T-helper 22 cell (primary cell): ENCODE data around the gene OR2Y1.
"Not testable (repeated sequence)": the region's sequence is repeated elsewhere in the genome, so short reads cannot be mapped to it uniquely, and the experiment has no call there.

Experiments used
- DNase-seq: peaks from one replicate; pipeline ENCODE4 v3.0.0-alpha.2; 2020; ENCODE audit warnings: low read depth

The OR2Y1 gene

GRCh38 chr5:180739271-180739670, 587 bp downstream of the OR2Y1 start:
- DNase-seq, result no peak

GRCh38 chr5:180736536-180736935, 3.3 kb downstream of the OR2Y1 start:
- no peak for DNase-seq

DNA sequence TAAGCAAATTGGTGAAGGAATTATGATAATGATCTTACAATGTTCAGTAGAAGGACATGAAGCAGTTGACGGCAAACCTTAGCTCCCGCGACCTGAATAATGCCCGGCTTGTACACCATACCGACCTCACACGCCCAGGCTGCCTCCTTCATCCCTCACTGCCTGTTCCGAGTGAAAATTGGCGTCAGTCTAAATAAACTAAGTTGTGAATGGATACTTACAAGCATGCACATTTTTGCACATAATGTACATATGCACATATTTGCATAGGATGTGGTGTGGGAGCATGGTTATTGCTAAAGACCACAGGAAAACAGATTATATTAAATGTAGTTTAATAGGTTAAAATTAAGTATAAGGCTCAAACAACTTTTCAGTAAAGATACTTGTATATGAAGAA, 14.9 kb downstream of the OR2Y1 start:
- no peak for DNase-seq

DNA sequence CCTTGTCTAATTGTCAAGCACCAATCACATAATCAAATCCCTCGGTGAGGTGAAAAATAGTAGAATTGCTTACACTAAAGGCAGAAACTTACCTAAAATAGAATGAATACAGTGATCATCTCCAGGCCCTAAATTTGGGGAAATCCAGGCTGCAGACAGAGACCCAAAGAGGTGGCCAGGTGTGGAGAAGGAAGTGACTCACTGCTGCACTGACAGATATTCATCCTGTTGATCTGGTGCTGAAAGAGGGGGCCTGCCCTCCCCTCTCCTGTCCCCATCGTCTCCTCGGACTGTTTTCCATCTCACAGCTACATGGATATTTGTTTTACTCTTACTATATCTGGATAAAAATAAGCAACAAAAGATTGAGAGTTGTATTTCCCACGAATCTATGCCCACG, 15.9 kb downstream of the OR2Y1 start:
- no peak for DNase-seq

GRCh38 chr5:180720486-180720885, 19.4 kb downstream of the OR2Y1 start:
- DNase-seq, result no peak

DNA sequence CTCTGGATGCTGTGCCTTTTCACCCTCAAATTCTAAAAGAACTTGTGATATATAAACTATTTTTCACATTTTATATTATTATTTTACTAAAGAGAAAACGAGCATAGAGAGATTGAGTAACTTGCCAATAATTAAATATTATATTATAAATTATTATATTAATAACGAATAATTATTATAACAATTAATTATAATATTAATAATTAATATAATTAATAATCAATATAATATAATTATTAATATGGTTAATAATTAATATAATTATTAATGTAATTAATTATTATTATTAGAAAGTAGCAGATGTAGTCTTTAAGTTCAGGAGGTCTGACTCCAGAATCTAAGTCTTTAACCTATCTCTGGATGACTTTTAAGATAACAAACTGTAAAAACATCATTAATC, 20.1 kb downstream of the OR2Y1 start:
- no peak for DNase-seq

DNA sequence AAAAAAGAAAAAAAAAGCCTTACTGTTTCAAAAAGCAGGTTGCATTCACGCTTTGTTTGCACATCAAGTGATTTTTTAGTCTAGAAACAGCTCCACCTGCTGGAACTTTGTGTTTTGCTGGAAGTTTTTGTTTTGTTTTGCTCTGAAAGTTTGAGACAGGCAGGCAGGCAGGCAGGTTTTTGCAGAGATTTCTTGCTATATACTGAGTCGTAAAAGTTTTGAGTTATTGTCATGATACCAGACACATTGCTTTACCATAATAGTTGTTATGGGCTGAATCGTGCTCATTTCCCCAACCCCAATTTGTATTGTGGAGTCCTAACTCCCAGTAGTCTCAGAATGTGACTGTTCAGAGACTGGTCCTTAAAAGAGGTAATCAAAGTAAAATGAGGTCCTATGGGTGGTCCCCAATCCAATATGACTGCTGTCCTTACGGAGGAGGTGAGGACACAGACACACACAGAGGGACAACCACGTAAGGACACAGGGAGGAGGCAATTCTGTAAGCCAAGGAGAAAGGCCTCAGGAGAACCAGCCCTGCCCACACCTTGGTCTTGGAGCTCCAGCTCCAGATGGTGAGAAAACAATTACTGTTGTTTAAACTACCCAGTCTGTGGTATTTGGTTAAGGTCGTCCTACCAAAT, 20.9 kb downstream of the OR2Y1 start:
- no peak for DNase-seq

DNA sequence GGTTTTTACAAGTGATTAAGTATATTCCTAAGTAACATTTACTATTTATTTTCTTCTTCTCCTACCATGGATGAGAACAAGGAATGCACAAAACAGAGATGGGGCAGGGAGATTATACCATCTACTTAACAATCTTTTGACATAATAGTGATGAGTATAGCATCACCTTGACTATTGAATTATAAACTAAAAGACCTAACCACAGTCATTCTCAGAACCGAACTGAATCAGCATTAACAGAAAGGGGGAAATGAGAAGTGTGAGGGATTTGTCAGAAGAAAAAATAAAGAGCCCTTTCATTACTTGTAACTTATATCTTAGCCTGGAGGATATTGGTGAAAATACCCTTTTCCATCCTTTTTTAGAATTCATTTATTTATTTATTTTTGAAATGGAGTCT, 21.9 kb downstream of the OR2Y1 start:
- no peak for DNase-seq

GRCh38 chr5:180704362-180704761, 35.5 kb downstream of the OR2Y1 start:
- no peak for DNase-seq

GRCh38 chr5:180703912-180704311, 35.9 kb downstream of the OR2Y1 start:
- no peak for DNase-seq

GRCh38 chr5:180703371-180703770, 36.5 kb downstream of the OR2Y1 start:
- not testable (repeated sequence) for DNase-seq

GRCh38 chr5:180700440-180700839, 39.4 kb downstream of the OR2Y1 start:
- not testable (repeated sequence) for DNase-seq

- no peak for DNase-seq
Measured at GRCh38 chr5:180699042-180699441, 40.8 kb downstream of the OR2Y1 start.

DNA sequence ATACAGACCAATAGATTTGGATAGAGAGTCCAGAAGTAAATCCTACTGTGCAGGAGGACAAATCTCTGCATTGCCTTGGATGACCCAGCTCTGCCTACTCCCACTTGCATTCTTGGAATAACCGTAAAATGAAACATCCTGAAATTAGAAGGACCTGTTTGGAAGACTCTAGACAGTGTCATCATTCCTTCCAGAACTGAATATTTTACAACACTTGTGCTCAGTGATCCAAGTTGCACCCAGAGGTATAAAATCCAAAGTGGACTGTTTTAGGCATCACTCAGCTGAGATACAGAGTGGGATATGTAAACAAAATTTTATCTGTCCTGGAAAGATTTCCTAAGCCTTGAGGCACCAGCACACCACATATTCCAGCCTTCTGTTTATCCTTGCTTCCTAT, 43.7 kb downstream of the OR2Y1 start:
- DNase-seq, result no peak

- no peak for DNase-seq
Measured at GRCh38 chr5:180692429-180692828, 47.4 kb downstream of the OR2Y1 start.

GRCh38 chr5:180691046-180691445, 48.8 kb downstream of the OR2Y1 start:
- DNase-seq, result no peak

DNA sequence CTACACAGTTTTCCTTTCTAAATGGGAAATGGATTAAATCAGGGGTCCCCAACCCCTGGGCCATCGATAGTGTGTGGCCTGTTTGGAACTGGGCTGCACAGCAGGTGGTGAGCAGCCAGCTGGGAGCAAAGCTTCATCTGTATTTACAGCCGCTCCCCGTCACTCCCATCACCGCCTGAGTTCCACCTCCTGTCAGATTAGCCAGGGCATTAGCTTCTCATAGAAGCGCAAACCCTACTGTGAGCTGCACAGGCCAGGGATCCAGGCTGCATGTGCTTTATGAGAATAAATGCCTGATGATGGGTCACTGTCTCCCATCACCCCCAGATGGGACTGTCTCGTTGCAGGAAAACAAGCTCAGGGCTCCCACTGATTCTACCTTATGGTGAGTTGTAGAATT, 49.3 kb downstream of the OR2Y1 start:
- no peak for DNase-seq

DNA sequence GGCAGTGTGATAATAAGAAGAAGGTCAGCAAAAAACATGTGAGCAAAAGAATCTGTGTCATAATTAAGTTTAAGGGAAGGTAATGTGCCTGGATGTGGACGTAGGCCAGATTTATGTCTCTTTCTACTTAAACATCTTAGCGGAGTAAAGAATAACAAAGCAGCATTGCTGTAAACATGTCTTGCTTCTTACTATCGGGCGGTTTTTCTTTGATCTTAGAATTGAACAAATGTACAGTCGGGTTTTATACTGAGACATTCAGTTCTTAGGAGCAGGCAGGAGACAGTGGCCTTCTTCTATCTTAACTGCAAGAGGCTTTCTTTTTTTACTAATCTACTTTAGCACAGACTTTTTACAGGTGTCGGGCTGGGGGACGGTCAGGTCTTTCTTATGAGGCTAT, 50.1 kb downstream of the OR2Y1 start:
- no peak for DNase-seq
